Astrocyte (in vitro differentiated cells and primary cell): ENCODE data around the gene DPF3. TPM values are rescaled to one million over a fixed set of nuclear protein-coding genes. Genes with fewer than 3 reads are reported as not detected.

Experiments used
- DNase-seq: peaks from one replicate; pipeline ENCODE4 v3.0.0-alpha.2; 2010; ENCODE audit warnings: low read depth
- FAIRE-seq: peaks from 2 replicates; lab custom pipeline; 2011; peaks lifted over from hg19 to GRCh38; lab: Jason Lieb, UNC
- H2AFZ ChIP-seq: 2 replicates; pipeline ENCODE4 v1.6.0; 2012; ENCODE audit warnings: low read depth, low read length, inconsistent platforms
- H3K27ac ChIP-seq: 2 replicates; pipeline ENCODE4 v1.5.1; 2011; ENCODE audit warnings: low read depth, low read length, inconsistent platforms
- H3K27me3 ChIP-seq: 2 replicates; pipeline ENCODE4 v1.6.0; 2011; ENCODE audit warnings: low read length, inconsistent platforms; ENCODE audit not compliant: insufficient read depth
- H3K36me3 ChIP-seq: 2 replicates; pipeline ENCODE4 v1.5.1; 2011; ENCODE audit warnings: low read length, inconsistent platforms; ENCODE audit not compliant: insufficient read depth
- H3K4me1 ChIP-seq: 2 replicates; pipeline ENCODE4 v1.5.1; 2011; ENCODE audit warnings: low read length, inconsistent platforms; ENCODE audit not compliant: insufficient read depth
- H3K4me2 ChIP-seq: 2 replicates; pipeline ENCODE4 v1.6.0; 2012; ENCODE audit warnings: low read length, inconsistent platforms
- H3K4me3 ChIP-seq: 2 replicates; pipeline ENCODE4 v1.5.1; 2011; ENCODE audit warnings: low read depth, mild to moderate bottlenecking, low read length, inconsistent platforms; ENCODE audit not compliant: insufficient read depth
- H3K79me2 ChIP-seq: 2 replicates; pipeline ENCODE4 v1.6.0; 2012; ENCODE audit warnings: mild to moderate bottlenecking, low read length, inconsistent platforms; ENCODE audit not compliant: insufficient read depth
- H3K9ac ChIP-seq: 2 replicates; pipeline ENCODE4 v1.6.0; 2012; ENCODE audit warnings: mild to moderate bottlenecking, low read length, inconsistent platforms
- H3K9me3 ChIP-seq: 2 replicates; pipeline ENCODE4 v1.5.1; 2012; ENCODE audit warnings: low read depth, mild to moderate bottlenecking, low read length, inconsistent platforms; ENCODE audit not compliant: insufficient read depth
- H4K20me1 ChIP-seq: 2 replicates; pipeline ENCODE4 v1.6.0; 2012; ENCODE audit warnings: low read length, inconsistent platforms; ENCODE audit not compliant: insufficient read depth
- H3K27ac Mint-ChIP-seq: one replicate; pipeline ENCODE4 v1.8.0; 2021; ENCODE audit warnings: mild to moderate bottlenecking, mixed read lengths; ENCODE audit not compliant: unreplicated experiment
- H3K27me3 Mint-ChIP-seq: one replicate; pipeline ENCODE4 v1.8.0; 2021; ENCODE audit warnings: low read depth, mixed read lengths; ENCODE audit not compliant: unreplicated experiment
- H3K36me3 Mint-ChIP-seq: one replicate; pipeline ENCODE4 v1.8.0; 2021; ENCODE audit warnings: low read depth, mixed read lengths; ENCODE audit not compliant: unreplicated experiment
- H3K4me1 Mint-ChIP-seq: one replicate; pipeline ENCODE4 v1.8.0; 2021; ENCODE audit warnings: low read depth, mixed read lengths; ENCODE audit not compliant: unreplicated experiment
- H3K4me3 Mint-ChIP-seq: one replicate; pipeline ENCODE4 v1.8.0; 2021; ENCODE audit warnings: mild to moderate bottlenecking, moderate library complexity, mixed read lengths; ENCODE audit not compliant: unreplicated experiment
- H3K9me3 Mint-ChIP-seq: one replicate; pipeline ENCODE4 v1.8.0; 2021; ENCODE audit warnings: mild to moderate bottlenecking, mixed read lengths; ENCODE audit not compliant: unreplicated experiment
- EZH2 ChIP-seq: IDR thresholded peaks from 2 replicates; pipeline ENCODE4 v1.6.1; 2012; ENCODE audit warnings: mild to moderate bottlenecking, low read length, inconsistent platforms; ENCODE audit not compliant: insufficient read depth
- total RNA-seq: library from RNA; stranded (reverse); gene quantifications from 2 replicates; pipeline ENCODE4 v1.2.1, GENCODE V29; 2021
- TF ChIP-seq, protein P1 (sequence below): IDR thresholded peaks from 2 replicates; pipeline ENCODE4 v1.5.1; 2011; ENCODE audit warnings: low read depth, mild to moderate bottlenecking, inconsistent platforms, low read length, moderate library complexity; ENCODE audit not compliant: insufficient read depth

The DPF3 gene
- total RNA-seq, 1 donor from 2014 or later, result 2.4 TPM

DNA sequence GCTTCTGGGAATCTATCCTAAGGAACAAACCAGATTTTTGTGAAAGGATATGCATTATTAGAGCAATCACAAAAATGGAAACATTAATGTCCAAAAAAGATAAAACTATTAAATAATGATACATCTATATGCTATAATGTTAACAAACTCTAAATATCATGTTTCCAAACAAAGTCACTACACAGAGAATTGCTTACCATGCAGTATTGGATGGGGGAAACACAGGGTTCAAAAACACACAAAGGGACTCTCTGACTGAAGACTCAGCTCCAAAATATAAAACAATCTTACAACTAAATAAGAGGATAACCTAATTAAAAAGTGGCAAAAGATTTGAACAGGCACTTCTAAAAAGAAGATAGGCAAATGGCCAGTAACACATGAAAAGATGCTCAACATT, 304.2 kb downstream of the DPF3 start:
- Mint-ChIP-seq H3K27me3 (peaks cover 20% of the 10 kb centered on the region), H3K27ac (no peak overlapping the region), H3K4me1 (no peaks in the 10 kb centered on the region), H3K9me3 (peaks cover 8% of the 10 kb centered on the region), H3K36me3 (peaks cover 2% of the 10 kb centered on the region), H3K4me3 (no peak overlapping the region)
- Histone ChIP-seq H3K9me3 (no peaks in the 10 kb centered on the region), H3K79me2 (no peaks in the 10 kb centered on the region), H2AFZ (no peak overlapping the region), H3K27ac (no peak overlapping the region), H3K27me3 (no peaks in the 10 kb centered on the region), H3K9ac (no peak overlapping the region), H3K36me3 (no peaks in the 10 kb centered on the region), H3K4me1 (no peaks in the 10 kb centered on the region), H3K4me2 (no peak overlapping the region), H4K20me1 (no peaks in the 10 kb centered on the region), H3K4me3 (no peak overlapping the region)
- DNase-seq (no peak), FAIRE-seq (no peak)
- TF ChIP-seq, protein P1, sequence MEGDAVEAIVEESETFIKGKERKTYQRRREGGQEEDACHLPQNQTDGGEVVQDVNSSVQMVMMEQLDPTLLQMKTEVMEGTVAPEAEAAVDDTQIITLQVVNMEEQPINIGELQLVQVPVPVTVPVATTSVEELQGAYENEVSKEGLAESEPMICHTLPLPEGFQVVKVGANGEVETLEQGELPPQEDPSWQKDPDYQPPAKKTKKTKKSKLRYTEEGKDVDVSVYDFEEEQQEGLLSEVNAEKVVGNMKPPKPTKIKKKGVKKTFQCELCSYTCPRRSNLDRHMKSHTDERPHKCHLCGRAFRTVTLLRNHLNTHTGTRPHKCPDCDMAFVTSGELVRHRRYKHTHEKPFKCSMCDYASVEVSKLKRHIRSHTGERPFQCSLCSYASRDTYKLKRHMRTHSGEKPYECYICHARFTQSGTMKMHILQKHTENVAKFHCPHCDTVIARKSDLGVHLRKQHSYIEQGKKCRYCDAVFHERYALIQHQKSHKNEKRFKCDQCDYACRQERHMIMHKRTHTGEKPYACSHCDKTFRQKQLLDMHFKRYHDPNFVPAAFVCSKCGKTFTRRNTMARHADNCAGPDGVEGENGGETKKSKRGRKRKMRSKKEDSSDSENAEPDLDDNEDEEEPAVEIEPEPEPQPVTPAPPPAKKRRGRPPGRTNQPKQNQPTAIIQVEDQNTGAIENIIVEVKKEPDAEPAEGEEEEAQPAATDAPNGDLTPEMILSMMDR, result no peak
- TF ChIP-seq EZH2, result no peak

- no peak overlapping the region for H3K27ac ChIP-seq
- no peak overlapping the region for H3K4me2 ChIP-seq
- FAIRE-seq (no peak), DNase-seq (no peak)
- H3K79me2 ChIP-seq, result no peaks in the 10 kb centered on the region
- H3K36me3 ChIP-seq, result no peaks in the 10 kb centered on the region
- H3K27me3 Mint-ChIP-seq, result peaks cover 18% of the 10 kb centered on the region
- TF ChIP-seq EZH2, result no peak
- TF ChIP-seq, protein P1, result no peak
- no peak overlapping the region for H3K27ac Mint-ChIP-seq
- H3K27me3 ChIP-seq, result no peaks in the 10 kb centered on the region
- H3K36me3 Mint-ChIP-seq, result peaks cover 2% of the 10 kb centered on the region
- no peaks in the 10 kb centered on the region for H3K4me1 Mint-ChIP-seq
- H3K9me3 Mint-ChIP-seq, result peaks cover 9% of the 10 kb centered on the region
- no peaks in the 10 kb centered on the region for H3K9me3 ChIP-seq
- H3K4me3 ChIP-seq, result no peak overlapping the region
- H3K9ac ChIP-seq, result no peak overlapping the region
- H3K4me3 Mint-ChIP-seq, result no peak overlapping the region
- H4K20me1 ChIP-seq, result no peaks in the 10 kb centered on the region
- H3K4me1 ChIP-seq, result no peaks in the 10 kb centered on the region
- H2AFZ ChIP-seq, result no peak overlapping the region
Observed at GRCh38 chr14:72588521-72588920, 305.4 kb downstream of the DPF3 start.

DNA sequence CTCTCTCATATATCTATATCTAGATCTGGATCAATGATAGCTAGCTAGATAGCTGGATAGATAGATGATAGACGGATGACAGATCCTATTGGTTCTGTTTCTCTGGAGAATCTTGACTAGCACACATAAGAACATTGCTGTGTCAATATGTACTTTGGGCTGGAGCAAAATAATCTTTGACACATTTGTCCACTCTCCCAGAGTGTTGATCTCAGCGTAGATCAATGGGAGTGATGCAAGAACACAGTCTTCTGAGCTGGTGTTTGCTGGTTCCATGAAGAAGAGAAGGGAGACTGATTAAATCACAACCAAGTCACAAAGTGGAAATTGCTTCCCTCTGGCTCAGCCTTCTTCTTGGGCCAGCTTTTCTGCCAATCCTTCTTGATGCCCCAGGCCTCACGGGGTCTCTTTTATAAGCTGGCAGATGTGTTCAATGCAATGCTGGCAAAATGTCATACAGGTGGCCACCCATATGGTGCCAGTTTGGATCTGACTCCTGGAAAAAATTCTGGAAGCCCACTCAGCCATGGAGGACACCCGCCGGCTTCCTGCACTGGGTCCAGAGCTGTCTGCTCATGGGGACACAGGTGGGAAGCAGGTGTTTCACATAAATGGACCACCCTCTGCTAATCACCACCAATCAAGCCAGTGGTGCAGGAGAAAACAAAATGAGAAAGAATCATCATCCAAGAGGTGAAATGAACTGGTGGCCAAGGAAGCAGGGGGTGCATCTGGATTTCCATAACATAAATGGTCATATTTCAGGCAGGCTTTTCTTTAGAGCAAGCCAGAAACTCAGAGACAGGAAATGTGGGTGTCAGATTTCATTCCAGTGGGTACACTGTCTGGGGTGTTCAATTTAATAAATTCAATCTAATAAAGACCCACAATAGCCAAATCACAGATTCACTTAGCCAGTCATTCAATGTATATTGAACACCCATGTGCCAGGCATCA, 310.3 kb downstream of the DPF3 start:
- Histone ChIP-seq H4K20me1 (no peaks in the 10 kb centered on the region), H3K79me2 (no peaks in the 10 kb centered on the region), H3K4me2 (no peak overlapping the region), H2AFZ (no peak overlapping the region), H3K4me1 (no peaks in the 10 kb centered on the region), H3K27me3 (no peaks in the 10 kb centered on the region), H3K4me3 (no peak overlapping the region), H3K36me3 (no peaks in the 10 kb centered on the region), H3K27ac (no peak overlapping the region), H3K9ac (no peak overlapping the region), H3K9me3 (no peaks in the 10 kb centered on the region)
- Mint-ChIP-seq H3K4me3 (no peak overlapping the region), H3K27ac (no peak overlapping the region), H3K9me3 (peaks cover 17% of the 10 kb centered on the region), H3K27me3 (peaks cover 23% of the 10 kb centered on the region), H3K4me1 (peaks cover 4% of the 10 kb centered on the region), H3K36me3 (peaks cover 2% of the 10 kb centered on the region)
- FAIRE-seq (no peak), DNase-seq (no peak)
- TF ChIP-seq, protein P1, result no peak
- TF ChIP-seq EZH2, result no peak
